SK-N-SH treated with all-trans-retinoic acid at 6 μM for 48 hours (cell line): ENCODE measurements around the gene GCGR.

Source experiments
- ATAC-seq: fragments of 200-7000 bp; cut with Tn5 transposase; 3 replicates; pipeline ENCODE4 v1.9.1; 2020; ENCODE audit warnings: mild to moderate bottlenecking, moderate library complexity
- ARNTL ChIP-seq: fragments of 450-650 bp; formaldehyde crosslinking; IDR thresholded peaks from 2 replicates; pipeline ENCODE4 v1.5.0; 2020; ENCODE audit warnings: low read depth, mild to moderate bottlenecking, moderate library complexity, borderline replicate concordance
- BACH2 ChIP-seq: fragments of 250-450 bp; sonication (Bioruptor Pico); IDR thresholded peaks from 2 replicates; pipeline ENCODE4 v1.9.0; 2021; ENCODE audit warnings: mild to moderate bottlenecking, borderline replicate concordance
- CSDC2 ChIP-seq: fragments of 250-450 bp; sonication (Bioruptor Pico); IDR thresholded peaks from 2 replicates; pipeline ENCODE4 v1.5.0; 2020; ENCODE audit warnings: mild to moderate bottlenecking, moderate library complexity
- ESRRG ChIP-seq: fragments of 250-450 bp; sonication (Bioruptor Pico); IDR thresholded peaks from 2 replicates; pipeline ENCODE4 v1.6.1; 2021; ENCODE audit warnings: mild to moderate bottlenecking
- ISL1 ChIP-seq: fragments of 250-450 bp; sonication (Bioruptor Pico); IDR thresholded peaks from 2 replicates; pipeline ENCODE4 v2.1.2; 2022; ENCODE audit warnings: mild to moderate bottlenecking, moderate library complexity
- OSR1 ChIP-seq: fragments of 250-450 bp; sonication (Bioruptor Pico); IDR thresholded peaks from 2 replicates; pipeline ENCODE4 v1.8.0; 2022; ENCODE audit warnings: moderate library complexity, mild to moderate bottlenecking, inconsistent platforms
- PPARA ChIP-seq: fragments of 250-450 bp; sonication (Bioruptor Pico); IDR thresholded peaks from 2 replicates; pipeline ENCODE4 v1.5.0; 2020; ENCODE audit warnings: mild to moderate bottlenecking, borderline replicate concordance
- RARB ChIP-seq: fragments of 250-450 bp; sonication (Bioruptor Pico); IDR thresholded peaks from 2 replicates; pipeline ENCODE4 v1.8.0; 2021; ENCODE audit warnings: mild to moderate bottlenecking, moderate library complexity
- SNAI2 ChIP-seq: fragments of 250-450 bp; sonication (Bioruptor Pico); IDR thresholded peaks from 2 replicates; pipeline ENCODE4 v1.5.0; 2020; ENCODE audit warnings: mild to moderate bottlenecking, moderate library complexity
- TCF4 ChIP-seq: fragments of 250-450 bp; sonication (Bioruptor Pico); IDR thresholded peaks from 2 replicates; pipeline ENCODE4 v1.8.0; 2021; ENCODE audit warnings: mild to moderate bottlenecking, moderate library complexity, borderline replicate concordance
- TOX ChIP-seq: fragments of 250-450 bp; sonication (Bioruptor Pico); IDR thresholded peaks from 2 replicates; pipeline ENCODE4 v1.8.0; 2021; ENCODE audit warnings: mild to moderate bottlenecking, moderate library complexity, borderline replicate concordance
- ZFP3 ChIP-seq: fragments of 250-450 bp; sonication (Bioruptor Pico); IDR thresholded peaks from 2 replicates; pipeline ENCODE4 v1.5.0; 2020; ENCODE audit warnings: mild to moderate bottlenecking, moderate library complexity
- ZFP30 ChIP-seq: fragments of 450-650 bp; formaldehyde crosslinking; IDR thresholded peaks from 2 replicates; pipeline ENCODE4 v1.5.0; 2022; ENCODE audit warnings: mild to moderate bottlenecking, moderate library complexity
- ZNF565 ChIP-seq: fragments of 450-650 bp; formaldehyde crosslinking; conservative IDR thresholded peaks from 2 replicates; pipeline ENCODE4 v1.5.0; 2020; ENCODE audit warnings: low read depth, mild to moderate bottlenecking, moderate library complexity
- TF ChIP-seq, protein P1 (sequence below): fragments of 250-450 bp; sonication (Bioruptor Pico); IDR thresholded peaks from 2 replicates; pipeline ENCODE4 v1.8.0; 2021; ENCODE audit warnings: low read depth, mild to moderate bottlenecking, moderate library complexity, borderline replicate concordance
- TF ChIP-seq, protein P2 (sequence below): fragments of 250-450 bp; sonication (Bioruptor Pico); IDR thresholded peaks from 2 replicates; pipeline ENCODE4 v1.5.1; 2021; ENCODE audit warnings: mild to moderate bottlenecking, moderate library complexity
- TF ChIP-seq, protein P3 (sequence below): fragments of 250-450 bp; sonication (Bioruptor Pico); IDR thresholded peaks from 2 replicates; pipeline ENCODE4 v1.5.0; 2020; ENCODE audit warnings: mild to moderate bottlenecking, moderate library complexity
- TF ChIP-seq, protein P4 (sequence below): fragments of 250-450 bp; sonication (Bioruptor Pico); IDR thresholded peaks from 2 replicates; pipeline ENCODE4 v1.5.1; 2020; ENCODE audit warnings: low read depth, mild to moderate bottlenecking, moderate library complexity

The GCGR gene

DNA sequence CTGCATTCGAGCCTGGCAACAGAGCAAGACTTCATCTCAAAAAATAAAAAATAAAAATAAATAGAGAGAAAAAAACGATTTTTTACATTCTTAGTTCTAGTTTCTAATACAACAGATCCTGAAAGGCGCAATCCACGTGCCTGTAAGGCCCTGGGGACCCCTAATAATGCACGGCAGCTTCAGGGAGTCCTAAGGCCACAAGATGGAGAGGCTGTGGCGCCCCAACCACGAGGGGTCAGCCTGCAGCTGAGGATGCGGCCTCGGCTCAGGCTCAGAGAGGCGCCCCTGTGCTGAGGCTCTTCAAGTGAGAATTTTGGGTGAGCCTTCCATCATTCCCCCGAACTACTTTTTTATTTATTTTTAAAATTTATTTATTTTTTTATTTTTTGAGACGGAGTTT is 45.5 kb downstream of the GCGR start (continued):
- TF ChIP-seq, protein P1, sequence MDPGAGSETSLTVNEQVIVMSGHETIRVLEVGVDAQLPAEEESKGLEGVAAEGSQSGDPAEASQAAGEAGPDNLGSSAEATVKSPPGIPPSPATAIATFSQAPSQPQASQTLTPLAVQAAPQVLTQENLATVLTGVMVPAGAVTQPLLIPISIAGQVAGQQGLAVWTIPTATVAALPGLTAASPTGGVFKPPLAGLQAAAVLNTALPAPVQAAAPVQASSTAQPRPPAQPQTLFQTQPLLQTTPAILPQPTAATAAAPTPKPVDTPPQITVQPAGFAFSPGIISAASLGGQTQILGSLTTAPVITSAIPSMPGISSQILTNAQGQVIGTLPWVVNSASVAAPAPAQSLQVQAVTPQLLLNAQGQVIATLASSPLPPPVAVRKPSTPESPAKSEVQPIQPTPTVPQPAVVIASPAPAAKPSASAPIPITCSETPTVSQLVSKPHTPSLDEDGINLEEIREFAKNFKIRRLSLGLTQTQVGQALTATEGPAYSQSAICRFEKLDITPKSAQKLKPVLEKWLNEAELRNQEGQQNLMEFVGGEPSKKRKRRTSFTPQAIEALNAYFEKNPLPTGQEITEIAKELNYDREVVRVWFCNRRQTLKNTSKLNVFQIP (CRISPR knock-in tag) = no peak
- TF ChIP-seq TCF4 = no peak
- TF ChIP-seq SNAI2 = no peak
- no peak for TF ChIP-seq ZFP30
- no peak for TF ChIP-seq BACH2 (CRISPR knock-in tag)
- TF ChIP-seq, all 23 proteins: peak for 0

DNA sequence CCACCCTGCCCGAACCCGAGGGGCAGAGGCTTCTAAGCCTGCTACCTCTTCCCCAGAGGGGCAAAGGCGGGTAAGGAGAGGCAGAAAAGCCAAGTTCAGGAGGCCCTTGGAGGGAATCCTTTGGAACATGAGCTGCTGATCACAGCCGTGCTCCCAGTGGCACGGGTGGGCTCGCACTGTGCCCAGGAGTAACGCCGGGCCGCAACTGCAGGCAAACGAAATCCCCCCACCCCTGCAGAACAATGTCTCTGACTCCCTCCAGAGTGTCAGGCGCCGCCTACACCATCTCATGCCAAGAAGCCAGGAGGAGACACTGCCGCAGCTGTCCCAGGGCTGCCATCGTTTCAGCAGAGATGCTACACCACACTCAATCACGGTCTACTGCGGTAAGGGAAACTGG is 47.5 kb downstream of the GCGR start:
- no peak for ATAC-seq
- TF ChIP-seq OSR1 (CRISPR knock-in tag) = no peak
- no peak for TF ChIP-seq PPARA
- TF ChIP-seq ESRRG (CRISPR knock-in tag) = no peak
- TF ChIP-seq, all 23 proteins: peak for 0

DNA sequence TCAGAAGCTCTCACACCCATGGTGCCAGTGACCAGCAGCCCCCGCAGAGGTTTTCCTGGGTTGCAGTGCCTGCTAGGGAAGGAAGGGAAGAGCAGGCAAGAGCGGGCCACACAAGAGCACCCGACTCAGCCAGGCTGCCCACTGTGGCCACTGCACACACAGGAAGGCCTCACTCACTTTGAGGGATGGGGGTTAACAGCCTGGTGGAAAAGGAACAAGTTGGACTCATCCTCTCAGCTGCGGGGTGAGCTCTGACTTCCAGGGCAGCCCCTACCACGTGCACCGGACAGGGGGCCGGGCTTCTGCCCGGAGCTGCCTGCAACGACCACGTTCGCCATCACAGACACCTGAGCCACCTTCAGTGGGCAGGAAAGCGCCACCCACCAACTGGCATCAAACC is 48.3 kb downstream of the GCGR start:
- no peak for ATAC-seq
- TF ChIP-seq, protein P2, sequence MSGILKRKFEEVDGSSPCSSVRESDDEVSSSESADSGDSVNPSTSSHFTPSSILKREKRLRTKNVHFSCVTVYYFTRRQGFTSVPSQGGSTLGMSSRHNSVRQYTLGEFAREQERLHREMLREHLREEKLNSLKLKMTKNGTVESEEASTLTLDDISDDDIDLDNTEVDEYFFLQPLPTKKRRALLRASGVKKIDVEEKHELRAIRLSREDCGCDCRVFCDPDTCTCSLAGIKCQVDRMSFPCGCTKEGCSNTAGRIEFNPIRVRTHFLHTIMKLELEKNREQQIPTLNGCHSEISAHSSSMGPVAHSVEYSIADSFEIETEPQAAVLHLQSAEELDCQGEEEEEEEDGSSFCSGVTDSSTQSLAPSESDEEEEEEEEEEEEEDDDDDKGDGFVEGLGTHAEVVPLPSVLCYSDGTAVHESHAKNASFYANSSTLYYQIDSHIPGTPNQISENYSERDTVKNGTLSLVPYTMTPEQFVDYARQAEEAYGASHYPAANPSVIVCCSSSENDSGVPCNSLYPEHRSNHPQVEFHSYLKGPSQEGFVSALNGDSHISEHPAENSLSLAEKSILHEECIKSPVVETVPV (CRISPR knock-in tag) = no peak
- TF ChIP-seq CSDC2 (no peak), ZFP3 (no peak), RARB (CRISPR knock-in tag) (no peak), OSR1 (CRISPR knock-in tag) (no peak), TOX (CRISPR knock-in tag) (no peak), ZNF565 (CRISPR knock-in tag) (no peak)
- TF ChIP-seq, protein P3, sequence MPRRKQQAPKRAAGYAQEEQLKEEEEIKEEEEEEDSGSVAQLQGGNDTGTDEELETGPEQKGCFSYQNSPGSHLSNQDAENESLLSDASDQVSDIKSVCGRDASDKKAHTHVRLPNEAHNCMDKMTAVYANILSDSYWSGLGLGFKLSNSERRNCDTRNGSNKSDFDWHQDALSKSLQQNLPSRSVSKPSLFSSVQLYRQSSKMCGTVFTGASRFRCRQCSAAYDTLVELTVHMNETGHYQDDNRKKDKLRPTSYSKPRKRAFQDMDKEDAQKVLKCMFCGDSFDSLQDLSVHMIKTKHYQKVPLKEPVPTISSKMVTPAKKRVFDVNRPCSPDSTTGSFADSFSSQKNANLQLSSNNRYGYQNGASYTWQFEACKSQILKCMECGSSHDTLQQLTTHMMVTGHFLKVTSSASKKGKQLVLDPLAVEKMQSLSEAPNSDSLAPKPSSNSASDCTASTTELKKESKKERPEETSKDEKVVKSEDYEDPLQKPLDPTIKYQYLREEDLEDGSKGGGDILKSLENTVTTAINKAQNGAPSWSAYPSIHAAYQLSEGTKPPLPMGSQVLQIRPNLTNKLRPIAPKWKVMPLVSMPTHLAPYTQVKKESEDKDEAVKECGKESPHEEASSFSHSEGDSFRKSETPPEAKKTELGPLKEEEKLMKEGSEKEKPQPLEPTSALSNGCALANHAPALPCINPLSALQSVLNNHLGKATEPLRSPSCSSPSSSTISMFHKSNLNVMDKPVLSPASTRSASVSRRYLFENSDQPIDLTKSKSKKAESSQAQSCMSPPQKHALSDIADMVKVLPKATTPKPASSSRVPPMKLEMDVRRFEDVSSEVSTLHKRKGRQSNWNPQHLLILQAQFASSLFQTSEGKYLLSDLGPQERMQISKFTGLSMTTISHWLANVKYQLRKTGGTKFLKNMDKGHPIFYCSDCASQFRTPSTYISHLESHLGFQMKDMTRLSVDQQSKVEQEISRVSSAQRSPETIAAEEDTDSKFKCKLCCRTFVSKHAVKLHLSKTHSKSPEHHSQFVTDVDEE = no peak
- TF ChIP-seq, protein P4, sequence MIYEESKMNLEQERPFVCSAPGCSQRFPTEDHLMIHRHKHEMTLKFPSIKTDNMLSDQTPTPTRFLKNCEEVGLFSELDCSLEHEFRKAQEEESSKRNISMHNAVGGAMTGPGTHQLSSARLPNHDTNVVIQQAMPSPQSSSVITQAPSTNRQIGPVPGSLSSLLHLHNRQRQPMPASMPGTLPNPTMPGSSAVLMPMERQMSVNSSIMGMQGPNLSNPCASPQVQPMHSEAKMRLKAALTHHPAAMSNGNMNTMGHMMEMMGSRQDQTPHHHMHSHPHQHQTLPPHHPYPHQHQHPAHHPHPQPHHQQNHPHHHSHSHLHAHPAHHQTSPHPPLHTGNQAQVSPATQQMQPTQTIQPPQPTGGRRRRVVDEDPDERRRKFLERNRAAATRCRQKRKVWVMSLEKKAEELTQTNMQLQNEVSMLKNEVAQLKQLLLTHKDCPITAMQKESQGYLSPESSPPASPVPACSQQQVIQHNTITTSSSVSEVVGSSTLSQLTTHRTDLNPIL (CRISPR knock-in tag) = no peak

DNA sequence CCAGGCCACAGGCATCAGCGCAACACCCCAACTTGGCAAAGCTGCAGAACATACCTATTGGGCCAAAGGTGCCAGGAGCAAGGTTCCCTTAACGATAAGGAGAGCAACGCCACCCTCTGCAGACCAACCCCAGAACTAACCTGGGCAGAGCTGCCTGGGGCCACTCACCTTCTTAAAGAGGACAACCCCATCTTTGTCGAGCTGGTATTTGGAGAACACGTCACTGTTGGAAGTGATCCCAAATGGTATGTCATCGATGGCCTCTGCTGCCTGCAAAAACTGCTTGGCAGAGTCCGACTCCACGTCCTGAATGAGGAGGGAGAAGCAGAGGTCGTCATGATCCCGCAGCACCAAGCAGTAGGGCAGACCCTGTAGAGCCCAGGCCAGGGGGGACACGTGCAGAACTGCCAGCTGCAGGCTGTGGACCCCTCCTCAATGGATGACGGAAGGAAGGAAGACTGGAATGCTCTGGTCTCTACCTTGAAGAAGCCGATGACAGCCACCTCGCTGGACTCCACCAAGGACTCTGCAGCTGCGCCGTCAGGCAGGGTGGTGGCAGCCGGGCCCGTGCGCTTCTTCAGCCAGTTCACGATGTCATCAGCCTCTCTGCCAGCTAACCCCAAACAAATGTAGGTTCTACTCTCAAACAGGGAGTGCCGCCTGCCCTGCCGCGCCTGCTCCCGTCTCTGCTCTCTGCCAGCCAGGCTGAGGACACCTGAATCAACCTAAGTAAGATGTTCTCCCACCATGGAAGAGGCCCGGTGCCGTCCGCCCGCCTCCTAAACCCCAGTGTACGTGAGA is 51.2 kb downstream of the GCGR start:
- TF ChIP-seq ZFP30 (no peak), OSR1 (CRISPR knock-in tag) (no peak), ISL1 (CRISPR knock-in tag) (no peak), ARNTL (no peak), CSDC2 (no peak)
- TF ChIP-seq, protein P1 (CRISPR knock-in tag) = no peak
- TF ChIP-seq, protein P4 (CRISPR knock-in tag) = no peak
- ATAC-seq = no peak
